Small intestine (tissue), 7 donors: ENCODE results near the gene ARL14EP. TPM values are rescaled to one million over a fixed set of nuclear protein-coding genes. Genes with fewer than 3 reads are reported as not detected.

Experiments used
- DNase-seq, 2 donors: peaks; one replicate each; pipeline versions ENCODE4 v3.0.0 to v3.0.0-alpha.2; 2013
- FAIRE-seq: peaks from 2 replicates; lab custom pipeline; 2012; peaks lifted over from hg19 to GRCh38; lab: Jason Lieb, UNC
- H3K27ac ChIP-seq, 3 donors: one replicate each; pipeline ENCODE4 v1.5.1; 2013; ENCODE audit warnings: low read length in 2 of 3, mild to moderate bottlenecking in 2 of 3, control low read depth in 1 of 3, inconsistent platforms in 1 of 3, low read depth in 1 of 3, moderate library complexity in 1 of 3
- H3K27me3 ChIP-seq, 3 donors: one replicate each; pipeline ENCODE4 v1.6.1; 2013; ENCODE audit warnings: low read length in 3 of 3, inconsistent platforms in 1 of 3; ENCODE audit not compliant: control insufficient read depth in 3 of 3, insufficient read depth in 3 of 3
- H3K36me3 ChIP-seq, 3 donors: one replicate each; pipeline ENCODE4 v1.6.1; 2013; ENCODE audit warnings: low read length in 3 of 3, inconsistent platforms in 1 of 3, low read depth in 1 of 3, mild to moderate bottlenecking in 1 of 3, moderate library complexity in 1 of 3; ENCODE audit not compliant: control insufficient read depth in 3 of 3, insufficient read depth in 2 of 3
- H3K4me1 ChIP-seq, 3 donors: one replicate each; pipeline ENCODE4 v1.6.1; 2013; ENCODE audit warnings: low read length in 2 of 3, inconsistent platforms in 1 of 3, low read depth in 1 of 3, mild to moderate bottlenecking in 1 of 3, moderate library complexity in 1 of 3; ENCODE audit not compliant: control insufficient read depth in 3 of 3, insufficient read depth in 2 of 3
- H3K4me3 ChIP-seq, 3 donors: one replicate each; pipeline ENCODE4 v1.5.1; 2013; ENCODE audit warnings: low read length in 3 of 3, control low read depth in 1 of 3, inconsistent platforms in 1 of 3, low read depth in 1 of 3, mild to moderate bottlenecking in 1 of 3, moderate library complexity in 1 of 3
- H3K9me3 ChIP-seq, 2 donors: one replicate each; pipeline ENCODE4 v1.6.1; 2013; ENCODE audit warnings: low read depth in 1 of 2, low read length in 1 of 2; ENCODE audit not compliant: control insufficient read depth in 2 of 2, insufficient read depth in 1 of 2
- WGBS, 3 donors: extraction: QIAGEN DNeasy Blood & Tissue Kit; methylation state at CpG; one replicate each; pipeline ENCODE4 v1.1.7; 2013; 5-methylcytosine and 5-hydroxymethylcytosine counted together
- polyA plus RNA-seq, 4 donors: library from polyadenylated mRNA; stranded (reverse) in 3 of 4; unstranded in 1 of 4; fragments of 200-250 nt in 3 of 4; fragments of 120-200 nt in 1 of 4; gene quantifications; one replicate each; pipeline versions ENCODE4 v1.2.1 to v1.2.3, GENCODE V29; 2013
- donor health status: healthy with polysubstance abuse.
- donor health status: control.
- donor health status: control.
- donor health status: Bipolar disorder and iron deficiency.
- donor health status: healthy.

ARL14EP gene
- polyA plus RNA-seq, 4 donors: 4.5 to 24.9 (median 8.8) TPM

DNA sequence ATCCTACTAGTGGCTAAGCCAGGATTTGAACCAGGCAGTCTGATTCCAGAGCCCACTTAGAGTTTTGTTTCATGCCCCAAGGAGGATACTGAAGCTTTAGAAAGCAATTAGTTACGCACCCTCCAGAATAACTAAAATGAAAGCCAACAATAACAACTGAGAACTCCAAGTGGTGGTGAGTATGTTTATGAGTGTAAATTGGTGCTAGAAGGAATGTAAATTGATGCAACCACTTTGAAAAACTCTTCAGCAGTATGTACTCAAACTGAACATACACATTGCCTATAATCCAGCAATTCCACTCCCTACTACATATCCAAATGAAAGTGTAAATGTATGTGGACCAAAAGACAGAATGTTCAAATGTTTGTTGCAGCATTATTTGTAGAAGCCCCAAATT lies 6.7 kb upstream of the ARL14EP start:
- Histone ChIP-seq H3K36me3 (no peaks in the 10 kb centered on the region), H3K4me3 (no peak overlapping the region), H3K27me3 (peaks cover 0 to 7% (median 3%) of the 10 kb centered on the region in 3 donors), H3K9me3 (no peaks in the 10 kb centered on the region), H3K4me1 (no peaks in the 10 kb centered on the region), H3K27ac (no peak overlapping the region)
- 73 to 95% (median 82%) methylated on average over 1 of the region's 1 CpG for WGBS, 3 donors
- DNase-seq (no peak), FAIRE-seq (no peak)

GRCh38 chr11:30317030-30317429 lies 5.9 kb upstream of the ARL14EP start:
- Histone ChIP-seq H3K4me3 (no peak overlapping the region), H3K27me3 (peaks cover 0 to 7% (median 3%) of the 10 kb centered on the region in 3 donors), H3K36me3 (no peaks in the 10 kb centered on the region), H3K9me3 (no peaks in the 10 kb centered on the region), H3K4me1 (no peaks in the 10 kb centered on the region), H3K27ac (no peak overlapping the region)
- 28 to 57% (median 45%) methylated on average over 2 of the region's 2 CpGs for WGBS, 3 donors
- FAIRE-seq: no peak
- no peak for DNase-seq

GRCh38 chr11:30321321-30321720 lies 1.6 kb upstream of the ARL14EP start:
- Histone ChIP-seq H3K36me3 (no peaks in the 10 kb centered on the region), H3K27me3 (peaks cover 0 to 7% (median 3%) of the 10 kb centered on the region in 3 donors), H3K4me1 (peaks cover 0 to 4% (median 3%) of the 10 kb centered on the region in 3 donors), H3K4me3 (no peak overlapping the region), H3K27ac (no peak overlapping the region), H3K9me3 (no peaks in the 10 kb centered on the region)
- DNase-seq (no peak), FAIRE-seq (no peak)
- 89 to 96% (median 94%) methylated on average over 4 of the region's 4 CpGs for WGBS, 3 donors

- H3K27ac ChIP-seq: no peak overlapping the region
- no peak for FAIRE-seq
- 66 to 77% (median 72%) methylated on average over 6 of the region's 6 CpGs for WGBS, 3 donors
- peaks cover 0 to 6% (median 4%) of the 10 kb centered on the region in 3 donors for H3K4me1 ChIP-seq
- H3K27me3 ChIP-seq: peaks cover 0 to 7% (median 3%) of the 10 kb centered on the region in 3 donors
- no peaks in the 10 kb centered on the region for H3K36me3 ChIP-seq
- H3K9me3 ChIP-seq: no peaks in the 10 kb centered on the region
- no peak for DNase-seq
- H3K4me3 ChIP-seq: no peak overlapping the region
Observed at GRCh38 chr11:30322191-30322590, 713 bp upstream of the ARL14EP start.

DNA sequence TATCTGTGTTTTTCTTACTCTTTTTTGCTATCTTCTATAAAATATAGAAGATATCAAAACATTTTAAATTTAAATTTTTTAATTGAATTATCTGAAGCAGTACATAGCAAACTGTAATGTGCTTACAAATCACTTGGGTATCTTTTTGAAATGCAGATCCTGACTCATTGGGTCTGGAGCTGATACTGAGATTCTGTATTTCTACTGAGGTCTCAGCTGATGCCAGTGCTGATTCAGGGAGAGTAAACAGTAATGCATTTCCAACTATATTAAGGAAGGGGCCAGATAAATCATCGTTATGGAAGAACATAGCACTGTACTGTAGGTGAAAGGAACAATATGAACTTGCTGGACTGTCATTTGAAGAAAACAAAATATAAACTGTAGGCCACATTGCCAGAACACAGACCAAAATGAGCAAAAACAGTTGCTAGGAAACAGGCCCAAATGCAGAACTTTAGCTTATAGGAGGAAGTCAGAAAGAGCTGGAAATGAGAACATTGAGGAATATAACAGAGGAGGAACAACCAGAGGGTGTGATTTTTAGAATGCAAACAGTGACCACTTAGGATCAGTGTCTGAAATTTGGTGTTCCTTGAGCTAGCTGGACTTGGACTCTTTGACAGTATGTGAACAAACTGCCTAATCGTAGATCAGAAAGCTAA lies 3.3 kb downstream of the ARL14EP start:
- FAIRE-seq (no peak), DNase-seq (no peak)
- Histone ChIP-seq H3K36me3 (peaks cover 0 to 3% (median 2%) of the 10 kb centered on the region in 3 donors), H3K27me3 (no peaks in the 10 kb centered on the region), H3K4me3 (no peak overlapping the region), H3K4me1 (peaks cover 0 to 6% (median 4%) of the 10 kb centered on the region in 3 donors), H3K27ac (no peak overlapping the region), H3K9me3 (no peaks in the 10 kb centered on the region)
- WGBS, 3 donors: 64 to 76% (median 71%) methylated on average over 2 of the region's 2 CpGs

DNA sequence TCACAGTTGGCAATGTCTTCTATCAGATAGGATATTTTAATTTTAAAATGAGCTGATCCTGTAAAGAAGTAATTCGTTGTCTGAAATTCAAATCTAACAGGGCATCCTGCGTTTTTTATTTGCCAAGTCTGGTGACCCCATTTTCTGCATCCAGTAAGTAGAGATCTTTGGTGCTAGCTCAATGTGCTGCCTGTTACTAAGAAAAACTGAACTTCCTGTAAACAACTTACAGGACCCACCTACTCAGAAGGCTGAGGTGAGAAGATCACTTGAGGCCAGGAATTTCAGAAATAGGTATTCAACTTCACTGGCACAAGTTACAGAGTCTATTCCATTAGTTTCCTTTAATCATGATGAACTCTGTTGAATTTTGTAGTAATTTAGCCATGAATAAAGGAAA lies 4.0 kb downstream of the ARL14EP start:
- Histone ChIP-seq H3K36me3 (peaks cover 0 to 3% (median 2%) of the 10 kb centered on the region in 3 donors), H3K27me3 (no peaks in the 10 kb centered on the region), H3K27ac (no peak overlapping the region), H3K4me1 (peaks cover 0 to 6% (median 4%) of the 10 kb centered on the region in 3 donors), H3K9me3 (no peaks in the 10 kb centered on the region), H3K4me3 (no peak overlapping the region)
- WGBS, 3 donors: 77 to 90% (median 79%) methylated on average over 2 of the region's 2 CpGs
- FAIRE-seq (no peak), DNase-seq (no peak)

- Histone ChIP-seq H3K27me3 (no peaks in the 10 kb centered on the region), H3K27ac (no peak overlapping the region), H3K4me1 (peaks cover 0 to 6% (median 3%) of the 10 kb centered on the region in 3 donors), H3K9me3 (no peaks in the 10 kb centered on the region), H3K36me3 (peaks cover 0 to 3% (median 2%) of the 10 kb centered on the region in 3 donors), H3K4me3 (no peak overlapping the region)
- FAIRE-seq: no peak
- DNase-seq: no peak
Observed at GRCh38 chr11:30328681-30329080, 5.8 kb downstream of the ARL14EP start.

DNA sequence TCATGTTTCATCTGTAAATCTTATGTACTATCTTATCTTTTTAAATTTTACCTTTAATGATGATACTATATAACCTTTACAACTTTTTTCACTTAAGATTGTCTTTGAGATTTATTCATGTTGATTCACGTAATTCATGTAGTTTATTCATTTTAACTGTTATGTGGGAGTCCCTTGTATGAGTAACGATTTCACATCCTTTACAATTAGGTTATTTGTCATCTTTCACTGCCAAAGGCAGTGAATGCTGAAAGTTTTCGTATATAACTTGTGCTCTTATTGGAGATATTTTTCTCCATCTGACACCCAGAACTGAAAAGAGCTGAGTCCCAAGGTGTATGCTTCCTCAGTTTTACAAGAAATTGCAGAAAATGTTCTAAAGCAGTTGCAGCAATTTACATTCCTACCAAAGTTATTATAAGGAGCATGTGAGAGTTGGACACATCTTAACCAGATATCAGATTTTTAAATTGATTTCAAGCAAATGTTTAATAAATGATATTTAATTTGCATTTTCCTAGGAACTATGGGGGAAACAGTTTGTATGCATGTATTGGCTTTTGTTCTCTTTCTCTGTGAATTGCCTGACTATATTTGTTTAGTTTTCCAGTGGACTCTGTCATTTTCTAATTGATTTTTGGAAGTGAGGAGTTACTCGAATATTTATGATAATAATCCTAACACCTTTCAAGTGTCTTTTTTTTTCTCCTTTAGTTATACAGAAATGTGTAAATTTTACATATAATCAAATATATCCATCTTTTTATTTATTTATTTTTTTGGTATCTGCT lies 6.4 kb downstream of the ARL14EP start:
- H3K4me3 ChIP-seq: no peak overlapping the region
- peaks cover 0 to 6% (median 0%) of the 10 kb centered on the region in 3 donors for H3K4me1 ChIP-seq
- H3K36me3 ChIP-seq: peaks cover under 1 to 3% (median 2%) of the 10 kb centered on the region in 3 donors
- no peak for DNase-seq
- no peak for FAIRE-seq
- H3K27ac ChIP-seq: no peak overlapping the region
- WGBS, 3 donors: 65 to 67% (median 65%) methylated on average over 4 of the region's 4 CpGs
- H3K9me3 ChIP-seq: no peaks in the 10 kb centered on the region
- H3K27me3 ChIP-seq: no peaks in the 10 kb centered on the region
